HFF-Myc (cell line): Measurements from ENCODE around the gene ITGB8.
A peak's percentile ranks its signal among the peaks of the same experiment; 100 is the strongest.

Experiments used
- DNase-seq: peaks from one replicate; pipeline ENCODE4 v3.0.0-alpha.2; 2011; ENCODE audit warnings: low read depth; ENCODE audit errors: extremely low read depth
- H3K4me3 ChIP-seq: replicated peaks from 2 replicates; pipeline ENCODE4 v1.5.1; 2011; ENCODE audit warnings: low read depth, mild to moderate bottlenecking, control low read depth, low read length
- TF ChIP-seq, protein P1 (sequence below): IDR thresholded peaks from 2 replicates; pipeline ENCODE4 v1.5.1; 2012; ENCODE audit warnings: mild to moderate bottlenecking, low read depth, low read length, control low read depth; ENCODE audit errors: missing control alignments

The ITGB8 gene

DNA sequence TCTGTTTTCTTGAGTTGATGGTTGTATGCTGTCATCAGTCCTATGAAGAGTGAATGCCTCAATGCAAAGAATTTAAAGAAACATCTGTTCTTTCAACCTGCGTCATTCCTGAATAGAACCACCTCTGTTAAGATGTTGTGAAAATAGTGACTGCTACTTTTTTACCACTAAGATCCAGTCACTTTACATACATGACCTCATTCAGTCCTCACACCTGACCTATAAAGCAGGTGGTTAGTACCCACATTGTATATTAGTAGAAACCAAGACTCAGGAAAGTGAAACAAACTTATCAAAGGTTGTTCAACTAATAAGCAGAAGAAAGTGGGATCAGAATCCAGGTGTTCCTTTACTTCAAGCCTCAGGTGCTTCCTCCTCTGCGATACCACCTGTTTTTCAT lies 64.8 kb downstream of the ITGB8 start:
- no peak overlapping the region for H3K4me3 ChIP-seq
- TF ChIP-seq, protein P1, sequence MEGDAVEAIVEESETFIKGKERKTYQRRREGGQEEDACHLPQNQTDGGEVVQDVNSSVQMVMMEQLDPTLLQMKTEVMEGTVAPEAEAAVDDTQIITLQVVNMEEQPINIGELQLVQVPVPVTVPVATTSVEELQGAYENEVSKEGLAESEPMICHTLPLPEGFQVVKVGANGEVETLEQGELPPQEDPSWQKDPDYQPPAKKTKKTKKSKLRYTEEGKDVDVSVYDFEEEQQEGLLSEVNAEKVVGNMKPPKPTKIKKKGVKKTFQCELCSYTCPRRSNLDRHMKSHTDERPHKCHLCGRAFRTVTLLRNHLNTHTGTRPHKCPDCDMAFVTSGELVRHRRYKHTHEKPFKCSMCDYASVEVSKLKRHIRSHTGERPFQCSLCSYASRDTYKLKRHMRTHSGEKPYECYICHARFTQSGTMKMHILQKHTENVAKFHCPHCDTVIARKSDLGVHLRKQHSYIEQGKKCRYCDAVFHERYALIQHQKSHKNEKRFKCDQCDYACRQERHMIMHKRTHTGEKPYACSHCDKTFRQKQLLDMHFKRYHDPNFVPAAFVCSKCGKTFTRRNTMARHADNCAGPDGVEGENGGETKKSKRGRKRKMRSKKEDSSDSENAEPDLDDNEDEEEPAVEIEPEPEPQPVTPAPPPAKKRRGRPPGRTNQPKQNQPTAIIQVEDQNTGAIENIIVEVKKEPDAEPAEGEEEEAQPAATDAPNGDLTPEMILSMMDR, result no peak
- DNase-seq, result no peak

DNA sequence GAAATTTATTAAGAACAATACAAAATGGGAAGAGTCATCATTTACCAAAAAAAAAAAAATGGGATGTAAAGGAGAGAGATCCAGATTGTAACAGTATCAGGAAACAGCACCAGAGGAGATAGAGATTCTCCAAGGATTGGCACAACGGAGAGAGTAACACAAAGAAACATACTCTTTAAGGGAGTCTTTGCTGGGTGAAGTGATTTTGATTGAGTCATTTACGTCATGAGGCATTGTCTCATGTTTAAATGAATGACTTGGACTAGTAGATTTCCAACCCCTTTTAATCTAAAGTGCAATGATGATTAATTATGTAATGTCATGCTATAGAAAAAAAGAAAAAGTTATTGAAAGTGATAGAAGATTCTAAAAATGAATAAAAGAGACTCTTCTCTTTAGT lies 68.8 kb downstream of the ITGB8 start:
- no peak for DNase-seq
- TF ChIP-seq, protein P1, result no peak
- no peak overlapping the region for H3K4me3 ChIP-seq

DNA sequence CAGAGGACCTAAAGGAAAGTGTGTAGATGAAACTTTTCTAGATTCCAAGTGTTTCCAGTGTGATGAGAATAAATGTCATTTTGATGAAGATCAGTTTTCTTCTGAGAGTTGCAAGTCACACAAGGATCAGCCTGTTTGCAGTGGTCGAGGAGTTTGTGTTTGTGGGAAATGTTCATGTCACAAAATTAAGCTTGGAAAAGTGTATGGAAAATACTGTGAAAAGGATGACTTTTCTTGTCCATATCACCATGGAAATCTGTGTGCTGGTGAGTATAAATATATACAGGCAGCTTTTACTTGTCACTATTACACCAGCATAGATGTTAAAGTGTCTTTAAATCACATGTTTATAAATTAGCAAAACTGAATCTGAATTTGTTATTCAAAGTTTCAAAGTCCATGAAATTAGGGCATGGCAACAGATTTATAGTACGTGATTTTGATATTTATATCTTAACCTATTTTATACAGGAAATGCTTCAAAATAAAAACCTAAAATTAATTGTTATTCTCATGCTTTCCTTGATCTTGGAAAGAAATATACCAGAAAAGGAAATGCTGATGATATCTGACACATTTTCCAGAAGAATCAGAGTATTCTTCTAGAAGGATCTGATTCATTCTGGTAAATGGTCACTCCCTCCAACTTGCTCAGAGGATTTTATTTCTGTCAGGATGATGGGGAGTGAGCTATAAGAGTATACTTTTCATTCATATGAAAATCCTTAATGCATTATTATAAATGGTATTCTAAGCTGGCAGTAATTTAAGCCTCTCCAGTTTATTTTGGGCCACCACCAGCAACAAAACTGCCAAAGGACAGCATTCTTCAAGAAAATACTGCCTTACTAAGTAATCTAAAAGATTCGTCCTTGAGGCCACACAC lies 71.4 kb downstream of the ITGB8 start:
- DNase-seq, result no peak

DNA sequence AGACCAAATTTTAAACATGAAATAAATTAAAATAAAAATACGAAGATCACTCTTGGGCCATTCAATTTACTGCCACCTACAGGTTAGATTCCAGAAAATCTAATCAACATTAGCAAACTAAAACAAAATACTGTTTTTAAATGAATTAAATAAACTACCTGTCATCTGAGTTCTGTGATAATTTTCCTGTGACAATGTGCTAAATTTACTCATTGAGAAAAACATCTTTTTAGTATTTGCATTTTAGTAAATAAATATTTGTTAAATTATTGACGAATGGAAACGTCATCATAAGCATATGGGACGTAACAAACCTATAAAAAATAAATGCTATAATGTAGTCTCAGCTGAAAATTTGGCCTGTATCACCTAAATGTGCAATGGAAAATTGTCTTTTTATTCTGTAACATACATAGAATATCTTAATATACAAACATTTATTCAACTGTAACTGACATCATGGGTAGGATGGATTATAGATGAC lies 72.1 kb downstream of the ITGB8 start:
- no peak for DNase-seq
- no peak overlapping the region for H3K4me3 ChIP-seq
- TF ChIP-seq, protein P1, result peak; percentile 33

More for the DNA sequence above, 71.4 kb downstream of the ITGB8 start:
- no peak overlapping the region for H3K4me3 ChIP-seq
- TF ChIP-seq, protein P1, result no peak

DNA sequence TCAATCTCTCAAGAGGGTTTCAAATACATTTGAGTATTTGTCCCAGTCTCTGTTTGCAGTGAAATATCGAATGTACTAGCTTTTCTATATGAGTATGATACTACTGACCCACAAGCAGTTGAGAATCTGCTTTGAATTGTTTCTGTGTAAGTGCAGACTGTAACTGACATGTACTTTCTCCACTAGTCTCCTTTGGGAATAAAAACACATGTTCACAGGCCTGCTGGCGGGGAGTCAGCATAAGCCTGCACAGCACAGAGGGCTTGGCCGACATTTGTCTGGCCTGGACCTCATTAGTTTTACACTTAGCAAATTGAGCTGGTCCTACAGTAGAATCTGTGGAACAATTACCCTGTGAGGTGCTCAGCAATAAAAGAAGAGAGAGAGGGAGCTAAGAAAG lies 72.6 kb downstream of the ITGB8 start:
- no peak for DNase-seq
- H3K4me3 ChIP-seq, result no peak overlapping the region
- TF ChIP-seq, protein P1, result no peak

DNA sequence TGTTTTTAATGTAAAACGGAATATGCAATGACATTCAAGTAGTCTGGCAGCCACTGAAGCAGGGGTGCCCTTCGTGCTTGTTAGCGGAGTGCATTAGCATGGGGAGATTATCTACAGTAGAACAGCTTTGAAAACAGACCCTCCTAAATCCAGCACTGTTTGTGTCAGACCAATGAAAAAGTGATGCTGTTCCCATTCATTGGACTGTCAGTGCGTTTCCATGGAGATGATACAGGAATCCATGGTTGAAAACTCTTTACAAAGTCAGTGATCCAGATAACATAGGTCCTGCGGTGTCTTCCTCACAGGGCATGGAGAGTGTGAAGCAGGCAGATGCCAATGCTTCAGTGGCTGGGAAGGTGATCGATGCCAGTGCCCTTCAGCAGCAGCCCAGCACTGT lies 73.6 kb downstream of the ITGB8 start:
- TF ChIP-seq, protein P1, result no peak
- no peak for DNase-seq
- no peak overlapping the region for H3K4me3 ChIP-seq
